BLaER1 (cell line): Measurements from ENCODE around the gene INTS11.

Source experiments
- H3K27ac ChIP-seq: shearing (Covaris generic); formaldehyde crosslinking; 2 replicates; pipeline ENCODE4 v1.8.1; 2022
- H3K27me3 ChIP-seq: shearing (Covaris generic); formaldehyde crosslinking; 2 replicates; pipeline ENCODE4 v1.8.1; 2022
- H3K36me3 ChIP-seq: shearing (Covaris generic); formaldehyde crosslinking; 2 replicates; pipeline ENCODE4 v1.8.1; 2022
- H3K4me1 ChIP-seq: shearing (Covaris generic); formaldehyde crosslinking; 2 replicates; pipeline ENCODE4 v1.8.1; 2022
- H3K4me2 ChIP-seq: shearing (Covaris generic); formaldehyde crosslinking; 2 replicates; pipeline ENCODE4 v1.8.1; 2022
- H3K4me3 ChIP-seq: shearing (Covaris generic); formaldehyde crosslinking; 2 replicates; pipeline ENCODE4 v1.8.1; 2022
- H3K9ac ChIP-seq: shearing (Covaris generic); formaldehyde crosslinking; 2 replicates; pipeline ENCODE4 v1.8.1; 2022
- H3K9me3 ChIP-seq: shearing (Covaris generic); formaldehyde crosslinking; 2 replicates; pipeline ENCODE4 v1.8.1; 2022
- H4K20me1 ChIP-seq: shearing (Covaris generic); formaldehyde crosslinking; 2 replicates; pipeline ENCODE4 v1.8.1; 2022
- Cebpa-rat ChIP-seq: shearing (Covaris generic); IDR thresholded peaks from 2 replicates; pipeline ENCODE4 v1.8.1; 2022

Gene INTS11

DNA sequence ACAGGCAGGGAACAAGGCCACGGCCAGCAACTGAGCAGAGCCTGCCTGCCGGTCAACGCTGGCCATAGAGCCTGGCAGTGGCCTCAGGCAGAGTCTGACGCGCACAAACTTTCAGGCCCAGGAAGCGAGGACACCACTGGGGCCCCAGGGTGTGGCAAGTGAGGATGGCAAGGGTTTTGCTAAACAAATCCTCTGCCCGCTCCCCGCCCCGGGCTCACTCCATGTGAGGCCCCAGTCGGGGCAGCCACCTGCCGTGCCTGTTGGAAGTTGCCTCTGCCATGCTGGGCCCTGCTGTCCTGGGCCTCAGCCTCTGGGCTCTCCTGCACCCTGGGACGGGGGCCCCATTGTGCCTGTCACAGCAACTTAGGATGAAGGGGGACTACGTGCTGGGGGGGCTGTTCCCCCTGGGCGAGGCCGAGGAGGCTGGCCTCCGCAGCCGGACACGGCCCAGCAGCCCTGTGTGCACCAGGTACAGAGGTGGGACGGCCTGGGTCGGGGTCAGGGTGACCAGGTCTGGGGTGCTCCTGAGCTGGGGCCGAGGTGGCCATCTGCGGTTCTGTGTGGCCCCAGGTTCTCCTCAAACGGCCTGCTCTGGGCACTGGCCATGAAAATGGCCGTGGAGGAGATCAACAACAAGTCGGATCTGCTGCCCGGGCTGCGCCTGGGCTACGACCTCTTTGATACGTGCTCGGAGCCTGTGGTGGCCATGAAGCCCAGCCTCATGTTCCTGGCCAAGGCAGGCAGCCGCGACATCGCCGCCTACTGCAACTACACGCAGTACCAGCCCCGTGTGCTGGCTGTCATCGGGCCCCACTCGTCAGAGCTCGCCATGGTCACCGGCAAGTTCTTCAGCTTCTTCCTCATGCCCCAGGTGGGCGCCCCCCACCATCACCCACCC, 6.9 kb upstream of the INTS11 start, which contains the start of gene TAS1R3:
TAS1R3 (plus strand) TSS at position 213 of the 898 bp plus-strand sequence; CDS start at position 279, 66 bp downstream.
- H3K9ac ChIP-seq: no peak within 1 kb of the TSS
- H3K27me3 ChIP-seq: no peaks in the 10 kb centered on the region
- H3K4me3 ChIP-seq: no peak within 1 kb of the TSS
- no peak for TF ChIP-seq Cebpa-rat
- peaks cover 12% of the 10 kb centered on the region for H3K4me1 ChIP-seq
- peaks cover 91% of the 10 kb centered on the region for H4K20me1 ChIP-seq
- no peak within 1 kb of the TSS for H3K4me2 ChIP-seq
- H3K27ac ChIP-seq: no peak within 1 kb of the TSS
- H3K36me3 ChIP-seq: peaks cover 49% of the 10 kb centered on the region
- H3K9me3 ChIP-seq: no peaks in the 10 kb centered on the region

DNA sequence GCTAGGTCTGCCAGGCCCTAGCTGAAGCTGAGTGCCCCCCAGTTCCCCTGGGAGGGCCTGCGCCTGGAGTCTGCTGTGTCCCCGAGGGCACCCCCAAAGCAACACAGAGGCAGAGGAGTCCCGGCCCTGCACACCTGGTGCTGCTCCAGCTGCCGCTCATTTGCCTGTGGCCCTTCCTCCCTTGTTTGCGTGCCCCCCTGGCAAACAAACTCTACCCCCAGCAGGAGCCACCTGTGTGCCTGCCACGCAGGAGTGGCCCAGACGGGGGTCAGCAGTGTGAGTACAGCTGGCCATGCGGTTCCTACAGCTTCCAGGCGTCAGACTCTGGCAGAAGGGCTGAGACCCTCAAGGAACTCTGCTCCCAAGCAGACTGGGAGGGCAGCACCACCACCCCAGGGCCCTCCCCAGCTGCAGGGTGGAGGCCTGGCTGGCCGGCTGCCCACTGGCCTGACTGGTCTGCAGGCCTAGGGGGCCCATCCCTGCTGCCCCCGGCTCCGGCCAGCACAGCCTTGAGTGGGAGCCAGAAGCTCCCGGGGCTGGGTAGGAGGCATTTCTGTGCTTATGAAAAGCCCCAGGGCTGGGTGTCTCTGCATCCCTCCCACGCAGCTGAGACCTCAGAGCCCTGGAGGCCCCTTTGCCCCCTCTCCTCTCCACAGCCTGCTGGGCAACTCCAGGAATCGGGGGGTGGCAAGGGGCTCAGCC, 6.1 kb upstream of the INTS11 start:
- Histone ChIP-seq H3K27ac (no peak overlapping the region), H3K4me2 (no peak overlapping the region), H3K27me3 (no peaks in the 10 kb centered on the region), H3K9me3 (no peaks in the 10 kb centered on the region), H3K4me3 (no peak overlapping the region), H3K36me3 (peaks cover 43% of the 10 kb centered on the region), H3K4me1 (peaks cover 20% of the 10 kb centered on the region), H4K20me1 (peaks cover 91% of the 10 kb centered on the region), H3K9ac (no peak overlapping the region)
- no peak for TF ChIP-seq Cebpa-rat

DNA sequence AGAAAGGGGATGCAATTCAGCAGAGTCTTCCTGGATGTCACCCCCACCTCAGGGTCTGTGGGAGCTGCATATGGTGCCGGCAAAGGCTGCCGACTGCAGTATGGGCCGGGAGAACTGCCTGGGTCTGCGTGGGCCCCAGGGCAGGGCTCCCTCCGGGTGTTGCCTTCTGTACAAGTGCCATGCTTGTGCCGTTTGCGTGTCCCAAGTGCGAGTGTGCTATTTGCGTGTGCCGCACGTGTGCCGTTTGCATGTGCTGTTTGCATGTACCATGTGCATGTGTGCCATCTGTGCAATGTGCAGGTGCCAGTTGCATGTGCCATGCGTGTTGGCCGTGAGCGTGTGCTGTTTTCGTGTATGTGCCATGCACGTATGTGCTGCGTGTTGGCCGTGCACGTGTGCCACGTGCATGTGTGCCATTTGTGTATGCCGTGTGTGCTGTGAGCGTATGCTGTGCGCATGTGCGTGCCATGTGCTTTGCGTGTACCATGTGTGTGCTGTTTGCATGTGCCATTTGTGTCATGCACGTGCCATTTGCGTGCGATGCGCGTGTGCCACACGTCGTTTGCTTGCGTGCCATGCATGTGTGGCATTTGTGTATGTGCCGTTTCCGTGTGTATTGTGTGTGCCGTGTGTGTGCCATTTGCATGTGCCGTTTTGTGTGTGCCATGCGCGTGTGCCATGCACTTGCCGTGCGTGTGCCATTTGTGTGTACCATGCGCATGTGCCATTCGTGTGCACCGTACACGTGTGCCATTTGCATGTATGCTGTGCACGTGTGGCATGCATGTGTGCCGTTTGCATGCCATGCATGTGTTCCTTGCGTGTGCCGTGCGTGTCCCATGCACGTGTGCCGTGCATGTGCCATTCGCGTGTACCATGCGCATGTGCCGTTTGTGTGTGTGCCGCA, 5.1 kb upstream of the INTS11 start:
- Histone ChIP-seq H3K27ac (no peak overlapping the region), H3K9ac (no peak overlapping the region), H3K4me3 (no peak overlapping the region), H3K9me3 (no peaks in the 10 kb centered on the region), H3K27me3 (no peaks in the 10 kb centered on the region), H4K20me1 (peaks cover 89% of the 10 kb centered on the region), H3K4me2 (no peak overlapping the region), H3K4me1 (peaks cover 26% of the 10 kb centered on the region), H3K36me3 (peaks cover 35% of the 10 kb centered on the region)
- TF ChIP-seq Cebpa-rat: no peak

GRCh38 chr1:1328254-1328653, 3.8 kb upstream of the INTS11 start:
- no peak overlapping the region for H3K27ac ChIP-seq
- no peak for TF ChIP-seq Cebpa-rat
- H3K36me3 ChIP-seq: peaks cover 27% of the 10 kb centered on the region
- no peak overlapping the region for H3K4me3 ChIP-seq
- no peaks in the 10 kb centered on the region for H3K9me3 ChIP-seq
- peaks cover 80% of the 10 kb centered on the region for H4K20me1 ChIP-seq
- peaks cover 30% of the 10 kb centered on the region for H3K4me1 ChIP-seq
- H3K9ac ChIP-seq: 0 out of 2 replicates have a peak overlapping the region, but pooled peaks have one; percentile 4
- no peak overlapping the region for H3K4me2 ChIP-seq
- H3K27me3 ChIP-seq: no peaks in the 10 kb centered on the region

- no peak for TF ChIP-seq Cebpa-rat
- Histone ChIP-seq H3K36me3 (peaks cover 32% of the 10 kb centered on the region), H3K4me3 (no peak overlapping the region), H4K20me1 (peaks cover 78% of the 10 kb centered on the region), H3K27me3 (no peaks in the 10 kb centered on the region), H3K4me1 (peaks cover 36% of the 10 kb centered on the region), H3K9me3 (no peaks in the 10 kb centered on the region), H3K9ac (no peak overlapping the region), H3K27ac (no peak overlapping the region), H3K4me2 (no peak overlapping the region)
Observed at GRCh38 chr1:1327291-1327690, 2.8 kb upstream of the INTS11 start.

DNA sequence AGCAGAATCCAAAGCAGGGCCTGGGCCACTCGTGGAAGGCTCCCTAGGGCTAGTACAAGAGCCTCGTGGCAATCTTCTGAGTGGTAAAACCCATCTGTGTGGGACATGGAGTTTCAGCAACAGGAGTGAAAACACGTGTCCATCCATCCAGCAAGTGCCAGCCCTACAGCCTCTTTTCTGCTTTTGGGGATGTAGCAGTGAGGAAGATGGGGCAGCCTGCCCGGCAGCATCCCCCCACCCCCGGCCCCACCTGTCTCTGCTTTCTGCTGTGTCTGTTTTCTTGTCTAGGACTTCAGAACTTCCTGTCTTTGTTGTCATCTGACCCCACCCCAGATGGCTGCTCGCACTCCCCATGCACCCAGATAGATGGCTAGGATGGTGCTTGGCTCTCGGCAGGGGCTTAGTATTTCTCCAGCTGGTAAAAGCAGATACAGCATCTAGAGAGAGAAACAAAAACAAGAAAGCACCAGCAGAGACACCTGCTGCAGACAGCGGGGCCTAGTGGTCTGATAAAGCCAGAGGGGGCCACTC, 1.7 kb upstream of the INTS11 start:
- Histone ChIP-seq H3K9ac (peak overlapping the region; percentile 97), H3K4me1 (peaks cover 36% of the 10 kb centered on the region)

DNA sequence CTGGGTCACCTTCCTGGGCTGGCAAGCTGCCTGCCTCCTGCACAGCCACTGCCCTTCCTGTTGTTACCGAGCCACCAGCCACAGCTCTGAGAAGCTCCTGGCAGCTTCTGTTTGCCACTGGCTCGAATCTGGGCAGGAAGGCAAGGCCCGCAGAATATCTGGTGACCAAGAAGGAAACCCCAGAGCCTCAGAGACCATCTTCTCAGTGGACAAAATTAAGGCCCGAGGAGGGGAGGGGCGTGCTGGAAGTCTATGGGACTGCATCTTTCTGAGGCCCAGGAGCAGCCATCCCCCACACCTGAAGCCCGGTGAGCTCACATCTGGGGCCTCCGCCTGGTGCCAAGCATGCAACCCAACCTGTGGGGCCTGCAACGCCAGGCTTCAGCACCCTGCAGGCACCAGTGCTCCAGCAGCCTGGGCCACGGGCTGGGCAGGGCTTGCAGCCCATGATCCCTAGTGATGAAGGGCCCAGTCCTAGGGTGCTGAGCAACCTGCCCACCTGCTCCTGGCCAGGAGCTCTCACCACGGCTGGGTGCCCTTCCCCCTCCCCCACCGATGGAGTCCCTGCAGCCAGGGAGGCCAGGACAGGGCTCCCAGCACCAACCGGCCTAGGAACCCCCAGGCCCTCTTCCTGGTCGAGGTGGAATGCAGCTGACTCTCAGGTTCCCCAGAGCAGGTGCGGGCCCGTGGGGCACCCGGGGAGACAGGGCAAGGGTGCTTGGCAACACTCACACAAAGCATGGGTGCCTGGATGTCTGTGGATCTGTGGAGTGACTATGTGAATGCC, 1.0 kb upstream of the INTS11 start:
- H3K4me2 ChIP-seq: peak overlapping the region; percentile 97
- H4K20me1 ChIP-seq: peaks cover 81% of the 10 kb centered on the region
- H3K27me3 ChIP-seq: no peaks in the 10 kb centered on the region
- H3K36me3 ChIP-seq: peaks cover 49% of the 10 kb centered on the region
- no peaks in the 10 kb centered on the region for H3K9me3 ChIP-seq
- no peak for TF ChIP-seq Cebpa-rat
- peak overlapping the region; percentile 97 for H3K9ac ChIP-seq
- H3K4me3 ChIP-seq: peak overlapping the region; percentile 99
- H3K27ac ChIP-seq: peak overlapping the region; percentile 79
- peaks cover 38% of the 10 kb centered on the region for H3K4me1 ChIP-seq

More for the DNA sequence above, 1.7 kb upstream of the INTS11 start:
- H3K36me3 ChIP-seq: peaks cover 42% of the 10 kb centered on the region
- H3K27me3 ChIP-seq: no peaks in the 10 kb centered on the region
- peak overlapping the region; percentile 99 for H3K4me3 ChIP-seq
- no peak overlapping the region for H3K27ac ChIP-seq
- no peaks in the 10 kb centered on the region for H3K9me3 ChIP-seq
- TF ChIP-seq Cebpa-rat: no peak
- H4K20me1 ChIP-seq: peaks cover 81% of the 10 kb centered on the region
- H3K4me2 ChIP-seq: peak overlapping the region; percentile 97

GRCh38 chr1:1324084-1324523, 356 bp downstream of the INTS11 start:
- H3K4me1 ChIP-seq: peaks cover 39% of the 10 kb centered on the region
- H4K20me1 ChIP-seq: peaks cover 81% of the 10 kb centered on the region
- H3K9ac ChIP-seq: peak overlapping the region; percentile 97
- H3K27me3 ChIP-seq: no peaks in the 10 kb centered on the region
- peaks cover 63% of the 10 kb centered on the region for H3K36me3 ChIP-seq
- peak overlapping the region; percentile 99 for H3K4me3 ChIP-seq
- no peaks in the 10 kb centered on the region for H3K9me3 ChIP-seq
- H3K4me2 ChIP-seq: peak overlapping the region; percentile 72
- TF ChIP-seq Cebpa-rat: no peak
- H3K27ac ChIP-seq: peak overlapping the region; percentile 93
